Choroid plexus epithelial cell (primary cell): ENCODE measurements around the gene GDAP1L1.
"Not testable (repeated sequence)": the region's sequence is repeated elsewhere in the genome, so short reads cannot be mapped to it uniquely, and the experiment has no call there.

Experiments
- DNase-seq: peaks from one replicate; pipeline ENCODE4 v3.0.0-alpha.2; 2010; ENCODE audit warnings: low read depth
- H3K4me3 ChIP-seq: 2 replicates; pipeline ENCODE4 v1.5.1; 2011; ENCODE audit warnings: low read depth, mild to moderate bottlenecking, control low read depth, low read length, moderate library complexity
- CTCF ChIP-seq: conservative IDR thresholded peaks from 2 replicates; pipeline ENCODE4 v1.5.1; 2011; ENCODE audit warnings: low read depth, mild to moderate bottlenecking, control low read depth, inconsistent platforms, low read length, moderate library complexity

The GDAP1L1 gene

GRCh38 chr20:44284032-44284431 is 36.9 kb downstream of the GDAP1L1 start:
- TF ChIP-seq CTCF, result no peak
- DNase-seq, result no peak
- H3K4me3 ChIP-seq, result no peak overlapping the region

- no peak overlapping the region for H3K4me3 ChIP-seq
- TF ChIP-seq CTCF, result no peak
- peak; percentile 39 for DNase-seq
Measured at GRCh38 chr20:44287272-44288097, 40.4 kb downstream of the GDAP1L1 start.

GRCh38 chr20:44288252-44288651 is 41.1 kb downstream of the GDAP1L1 start:
- TF ChIP-seq CTCF, result no peak

GRCh38 chr20:44291754-44292153 is 44.6 kb downstream of the GDAP1L1 start:
- H3K4me3 ChIP-seq, result no peak overlapping the region
- TF ChIP-seq CTCF, result no peak
- DNase-seq, result no peak

More at GRCh38 chr20:44288252-44288651, 41.1 kb downstream of the GDAP1L1 start:
- no peak overlapping the region for H3K4me3 ChIP-seq
- DNase-seq, result no peak

GRCh38 chr20:44296011-44296410 is 48.9 kb downstream of the GDAP1L1 start:
- TF ChIP-seq CTCF, result no peak
- H3K4me3 ChIP-seq, result no peak overlapping the region
- DNase-seq, result no peak

GRCh38 chr20:44297721-44298120 is 50.6 kb downstream of the GDAP1L1 start:
- no peak for DNase-seq
- no peak for TF ChIP-seq CTCF
- no peak overlapping the region for H3K4me3 ChIP-seq

- not testable (repeated sequence) for DNase-seq, H3K4me3 ChIP-seq
Measured at GRCh38 chr20:44299011-44299535, 52.0 kb downstream of the GDAP1L1 start.
